A549 (cell line): ENCODE measurements around the gene KIF1A.

Experiments used
- CTCF ChIP-seq: fragments of >200 bp; sonication (Bioruptor Twin); formaldehyde crosslinking; IDR thresholded peaks from 3 replicates; pipeline ENCODE4 v1.5.1; 2016
- RCOR1 ChIP-seq: fragments of 150-350 bp; IDR thresholded peaks from 2 replicates; pipeline ENCODE4 v1.6.1; 2014; ENCODE audit warnings: antibody characterized with exemption, low read length, low read depth

DNA sequence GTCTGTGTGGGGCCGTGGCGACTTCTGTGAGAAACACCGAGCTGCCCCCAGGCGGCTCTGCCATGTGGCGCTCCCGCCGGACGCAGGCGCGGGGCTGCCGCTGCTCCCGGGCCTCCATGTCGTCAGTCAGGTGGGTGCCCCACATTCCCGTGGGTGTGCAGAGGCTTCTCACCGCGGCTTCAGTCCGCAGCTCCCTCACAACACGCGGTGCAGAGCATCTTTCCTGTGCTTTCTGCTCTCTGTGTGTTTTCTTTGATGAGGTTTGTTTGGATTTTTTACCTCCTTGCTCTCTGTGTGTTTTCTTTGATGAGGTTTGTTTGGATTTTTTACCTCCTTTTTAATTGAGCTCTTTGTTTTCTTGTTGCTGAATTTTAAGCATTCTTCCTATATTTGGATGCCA, 115.4 kb downstream of the KIF1A start:
- TF ChIP-seq CTCF, result no peak
- TF ChIP-seq RCOR1, result no peak
